H54 (cell line): ENCODE measurements around the gene MNAT1.

Experiments
- DNase-seq: peaks from one replicate; pipeline ENCODE4 v3.0.0; 2011; ENCODE audit warnings: low spot score, mixed read lengths; ENCODE audit not compliant: insufficient read length
- FAIRE-seq: peaks from 3 replicates; lab custom pipeline; 2011; peaks lifted over from hg19 to GRCh38; lab: Jason Lieb, UNC
- POLR2A ChIP-seq: IDR thresholded peaks from 2 replicates; pipeline ENCODE4 v1.6.1; 2011; ENCODE audit warnings: low read depth, mild to moderate bottlenecking, low read length

The MNAT1 gene

DNA sequence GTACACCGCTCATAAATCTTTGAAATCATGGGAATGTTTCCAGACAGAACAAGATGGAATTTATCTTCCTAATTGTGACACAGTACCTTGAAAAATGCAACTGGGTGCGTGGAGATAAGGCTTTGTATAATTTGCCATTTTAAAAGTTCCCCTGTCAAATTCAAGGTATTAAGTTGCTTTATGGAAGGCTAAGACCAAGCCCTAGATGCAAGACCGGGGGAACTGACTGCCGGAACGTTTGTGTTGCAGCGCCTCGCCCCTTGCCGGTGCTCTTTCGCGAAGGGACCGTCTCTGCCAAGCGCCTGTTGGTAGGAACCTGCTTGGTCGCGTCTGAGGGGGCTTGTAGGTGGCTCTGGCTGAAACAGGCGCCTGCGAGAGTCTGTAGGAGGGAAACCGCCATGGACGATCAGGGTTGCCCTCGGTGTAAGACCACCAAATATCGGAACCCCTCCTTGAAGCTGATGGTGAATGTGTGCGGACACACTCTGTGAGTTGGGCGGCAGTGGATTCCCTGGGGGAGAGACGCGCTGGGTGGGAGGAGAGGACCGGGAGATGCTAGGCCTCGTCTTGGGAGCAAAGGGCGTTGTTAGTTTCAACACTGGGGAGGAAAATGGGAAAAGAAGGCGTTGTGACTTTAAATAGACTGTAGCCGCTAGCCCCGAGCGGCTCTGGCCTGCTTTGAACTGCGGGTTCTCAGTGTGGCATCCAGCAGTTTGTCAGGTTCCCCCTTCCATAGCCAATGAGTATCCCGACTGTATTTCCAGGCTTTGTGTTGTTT, at the start of gene MNAT1:
Gene MNAT1, plus strand, starts transcription at position 297 of the 778 bp plus-strand sequence. Its CDS starts 102 bp downstream, at position 399.
- TF ChIP-seq POLR2A, result peak; percentile 56; the same call in 1 of the 2 replicates
- DNase-seq (peak; percentile 13), FAIRE-seq (no peak)

DNA sequence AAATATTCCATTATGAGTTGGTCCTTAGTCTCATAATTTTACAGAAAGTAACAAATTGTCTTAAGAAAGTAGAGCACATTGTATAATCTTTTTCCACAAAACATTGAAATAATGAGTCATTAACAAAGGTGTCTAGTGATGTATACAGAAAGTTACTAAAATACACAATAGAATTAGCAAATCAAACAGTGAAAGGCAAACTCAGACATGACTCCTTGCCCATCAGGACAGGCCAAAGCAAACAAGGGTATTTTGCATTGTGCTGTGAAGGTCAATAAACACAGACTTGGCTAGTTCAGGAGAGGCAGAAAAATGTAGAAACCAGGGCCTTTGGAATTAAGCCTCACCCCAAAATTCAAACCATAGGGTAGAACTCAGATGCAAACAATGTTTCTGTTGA, 47.7 kb upstream of the MNAT1 start:
- no peak for TF ChIP-seq POLR2A
- FAIRE-seq (no peak), DNase-seq (no peak)

- no peak for DNase-seq
- FAIRE-seq, result no peak
- TF ChIP-seq POLR2A, result no peak
Measured at GRCh38 chr14:60691383-60692113, 43.0 kb upstream of the MNAT1 start.

GRCh38 chr14:60695327-60695726, 39.2 kb upstream of the MNAT1 start:
- TF ChIP-seq POLR2A, result no peak
- FAIRE-seq, result no peak
- DNase-seq, result no peak

DNA sequence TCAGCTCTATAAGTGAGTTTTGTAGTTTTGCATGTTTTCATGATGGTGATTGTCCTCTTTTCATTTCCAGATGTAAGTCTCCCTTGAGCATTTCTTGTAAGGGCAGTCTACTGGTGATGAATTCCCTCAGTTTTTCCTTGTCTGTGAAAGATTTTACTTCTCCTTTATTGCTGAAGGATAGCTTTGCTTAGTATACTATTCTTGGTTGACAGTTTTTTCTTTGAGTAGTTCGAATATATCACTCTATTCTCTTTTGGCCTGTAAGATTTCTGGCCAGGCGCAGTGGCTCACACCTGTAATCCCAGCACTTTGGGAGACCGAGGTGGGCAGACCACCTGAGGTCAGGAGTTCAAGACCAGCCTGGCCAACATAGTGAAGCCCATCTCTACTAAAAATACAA, 34.0 kb upstream of the MNAT1 start:
- FAIRE-seq, result no peak
- no peak for TF ChIP-seq POLR2A

DNA sequence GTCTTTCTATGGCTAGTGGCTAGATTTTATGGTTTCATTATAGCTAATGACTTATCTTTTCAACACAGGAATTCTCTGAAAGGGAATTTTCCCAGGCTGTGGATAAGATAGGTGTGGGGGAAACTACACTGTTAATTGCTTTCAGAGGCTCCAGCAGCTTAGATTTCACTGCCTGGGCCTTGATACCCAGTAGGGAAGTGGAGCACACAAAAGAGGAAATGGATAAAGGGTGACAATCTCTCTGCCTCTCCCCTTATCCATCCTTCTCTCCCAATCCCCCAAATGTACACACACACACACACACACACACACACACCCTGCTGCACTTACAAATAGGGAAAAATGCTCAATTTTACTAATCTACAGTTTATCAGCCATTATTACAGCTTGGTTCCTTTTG, 29.5 kb upstream of the MNAT1 start:
- FAIRE-seq, result no peak
- no peak for TF ChIP-seq POLR2A
- DNase-seq, result no peak

More for the DNA sequence above, 34.0 kb upstream of the MNAT1 start:
- DNase-seq, result no peak

- no peak for TF ChIP-seq POLR2A
- FAIRE-seq (no peak), DNase-seq (no peak)
Measured at GRCh38 chr14:60707858-60708257, 26.7 kb upstream of the MNAT1 start.

DNA sequence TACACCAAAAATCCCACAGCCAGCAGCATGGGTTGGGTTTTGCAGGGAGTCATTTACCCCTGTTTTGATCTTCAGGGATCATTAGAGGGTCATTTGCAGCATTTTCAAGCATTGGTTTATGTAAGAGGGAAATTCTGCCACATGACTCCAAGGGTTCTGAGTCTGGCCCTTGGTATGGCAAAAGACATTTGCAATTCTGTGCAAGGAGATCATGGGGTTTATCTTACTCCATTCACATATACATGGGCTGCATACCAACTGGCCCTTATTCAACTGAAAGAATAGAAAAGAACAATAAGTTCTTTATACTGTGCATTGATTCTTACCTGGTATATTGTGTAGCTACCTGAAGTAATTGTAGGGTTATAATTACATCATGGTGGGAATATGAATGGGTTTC, 24.1 kb upstream of the MNAT1 start:
- no peak for DNase-seq
- no peak for TF ChIP-seq POLR2A
- no peak for FAIRE-seq

GRCh38 chr14:60713513-60713912, 21.0 kb upstream of the MNAT1 start:
- TF ChIP-seq POLR2A, result no peak
- DNase-seq (no peak), FAIRE-seq (no peak)

DNA sequence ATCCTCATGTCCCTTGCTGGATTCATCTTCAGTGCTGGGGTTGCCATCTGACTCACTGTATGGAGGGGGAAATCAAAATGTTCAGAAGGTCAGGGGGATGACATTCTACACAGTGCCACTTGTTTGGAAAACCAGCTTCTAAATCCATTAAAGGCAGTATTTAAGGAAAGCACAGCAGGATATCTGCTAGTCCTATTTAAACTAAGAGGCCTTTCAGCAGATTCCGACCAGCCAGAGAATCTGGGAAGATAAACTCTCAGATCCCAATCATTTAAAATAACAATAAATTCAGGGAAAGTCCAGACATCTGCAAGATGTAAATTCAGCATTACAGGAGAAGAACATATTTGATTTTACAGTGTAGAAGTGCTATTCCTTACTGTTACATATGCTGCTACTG, 14.2 kb upstream of the MNAT1 start:
- FAIRE-seq, result no peak
- DNase-seq, result no peak
- TF ChIP-seq POLR2A, result no peak

GRCh38 chr14:60720962-60721325, 13.6 kb upstream of the MNAT1 start:
- DNase-seq, result no peak
- no peak for FAIRE-seq
- no peak for TF ChIP-seq POLR2A

- DNase-seq (peak; percentile 45), FAIRE-seq (no peak)
- TF ChIP-seq POLR2A, result no peak
Measured at GRCh38 chr14:60721326-60722106, 13.0 kb upstream of the MNAT1 start.

GRCh38 chr14:60722107-60722356, 12.5 kb upstream of the MNAT1 start:
- no peak for DNase-seq
- no peak for TF ChIP-seq POLR2A
- no peak for FAIRE-seq

- DNase-seq (peak; percentile 17), FAIRE-seq (no peak)
- no peak for TF ChIP-seq POLR2A
Measured at GRCh38 chr14:60722357-60723115, 12.0 kb upstream of the MNAT1 start.
